Trophoblast cell (in vitro differentiated cells and primary cell): ENCODE results near the gene UNC13D.
A peak's percentile ranks its signal among the peaks of the same experiment; 100 is the strongest.

Experiments
- DNase-seq, 2 donors: peaks; one replicate each; pipeline ENCODE4 v3.0.0-alpha.2; 2016
- H2AFZ ChIP-seq: 2 replicates; pipeline ENCODE4 v1.6.1; 2013; ENCODE audit warnings: low read length, moderate library complexity, mild to moderate bottlenecking; ENCODE audit not compliant: insufficient read depth, poor library complexity
- H2AK5ac ChIP-seq: 2 replicates; pipeline ENCODE4 v1.6.1; 2013; ENCODE audit warnings: mild to moderate bottlenecking, low read length
- H2BK120ac ChIP-seq: 2 replicates; pipeline ENCODE4 v1.6.1; 2013; ENCODE audit warnings: low read length, mild to moderate bottlenecking, moderate library complexity; ENCODE audit not compliant: insufficient read depth, poor library complexity
- H2BK12ac ChIP-seq: 2 replicates; pipeline ENCODE4 v1.6.1; 2013; ENCODE audit warnings: mild to moderate bottlenecking, low read length, moderate library complexity
- H2BK5ac ChIP-seq: 2 replicates; pipeline ENCODE4 v1.6.1; 2013; ENCODE audit warnings: low read length, low read depth, moderate library complexity, mild to moderate bottlenecking; ENCODE audit not compliant: poor library complexity
- H3K14ac ChIP-seq: 2 replicates; pipeline ENCODE4 v1.6.1; 2013; ENCODE audit warnings: mild to moderate bottlenecking, low read length
- H3K18ac ChIP-seq: 2 replicates; pipeline ENCODE4 v1.6.1; 2013; ENCODE audit warnings: mild to moderate bottlenecking, low read length
- H3K23ac ChIP-seq: 2 replicates; pipeline ENCODE4 v1.6.1; 2013; ENCODE audit warnings: low read length
- H3K27ac ChIP-seq: 2 replicates; pipeline ENCODE4 v1.5.1; 2013; ENCODE audit warnings: low read depth, mild to moderate bottlenecking, inconsistent platforms, low read length, moderate library complexity
- H3K27me3 ChIP-seq: 2 replicates; pipeline ENCODE4 v1.6.1; 2013; ENCODE audit warnings: inconsistent platforms, mild to moderate bottlenecking, low read length, moderate library complexity; ENCODE audit not compliant: insufficient read depth
- H3K36me3 ChIP-seq, 2 experiments: 1 replicate in 1 of 2; 2 replicates in 1 of 2; pipeline ENCODE4 v1.6.1; 2013; ENCODE audit warnings: low read length in 2 of 2, mild to moderate bottlenecking in 2 of 2, moderate library complexity in 1 of 2; ENCODE audit not compliant: insufficient read depth in 2 of 2, control insufficient read depth in 1 of 2
- H3K4ac ChIP-seq: 2 replicates; pipeline ENCODE4 v1.6.1; 2013; ENCODE audit warnings: low read depth, mild to moderate bottlenecking, low read length, moderate library complexity
- H3K4me1 ChIP-seq, 2 experiments: 1 replicate in 1 of 2; 2 replicates in 1 of 2; pipeline ENCODE4 v1.6.1; 2013; ENCODE audit warnings: low read length in 2 of 2, mild to moderate bottlenecking in 2 of 2, moderate library complexity in 1 of 2; ENCODE audit not compliant: insufficient read depth in 2 of 2, control insufficient read depth in 1 of 2
- H3K4me2 ChIP-seq: 2 replicates; pipeline ENCODE4 v1.6.1; 2013; ENCODE audit warnings: inconsistent platforms, mild to moderate bottlenecking, low read length, moderate library complexity
- H3K4me3 ChIP-seq: 2 replicates; pipeline ENCODE4 v1.5.1; 2013; ENCODE audit warnings: mild to moderate bottlenecking, low read depth, low read length, inconsistent platforms
- H3K79me1 ChIP-seq: one replicate; pipeline ENCODE4 v1.6.1; 2013; ENCODE audit warnings: low read length
- H3K79me2 ChIP-seq: 2 replicates; pipeline ENCODE4 v1.6.1; 2013; ENCODE audit warnings: low read length, mild to moderate bottlenecking; ENCODE audit not compliant: control insufficient read depth, insufficient read depth, poor library complexity
- H3K9ac ChIP-seq: 2 replicates; pipeline ENCODE4 v1.6.1; 2013; ENCODE audit warnings: mild to moderate bottlenecking, low read length
- H3K9me3 ChIP-seq: 2 replicates; pipeline ENCODE4 v1.6.1; 2013; ENCODE audit warnings: low read depth, mild to moderate bottlenecking, control low read depth, inconsistent platforms, low read length; ENCODE audit not compliant: insufficient read depth
- H4K12ac ChIP-seq: 2 replicates; pipeline ENCODE4 v1.6.1; 2013; ENCODE audit warnings: low read depth, mild to moderate bottlenecking, low read length, moderate library complexity
- H4K8ac ChIP-seq: 2 replicates; pipeline ENCODE4 v1.6.1; 2013; ENCODE audit warnings: low read depth, mild to moderate bottlenecking, low read length, moderate library complexity
- H4K91ac ChIP-seq: one replicate; pipeline ENCODE4 v1.6.1; 2013; ENCODE audit warnings: low read depth, mild to moderate bottlenecking, low read length, moderate library complexity
- WGBS: extraction: QIAGEN DNeasy Blood & Tissue Kit; methylation state at CpG from one replicate; pipeline ENCODE4 v1.1.7; 2013; ENCODE audit warnings: missing lambda C conversion rate; ENCODE audit not compliant: insufficient read length, insufficient coverage; ENCODE audit errors: extremely low coverage; 5-methylcytosine and 5-hydroxymethylcytosine counted together

Gene UNC13D

GRCh38 chr17:75810216-75810615 is 34.0 kb downstream of the UNC13D start:
- Histone ChIP-seq H3K79me2 (peaks cover 8% of the 10 kb centered on the region), H3K14ac (peak overlapping the region; percentile 56), H4K12ac (no peak overlapping the region)

GRCh38 chr17:75809631-75810111 is 34.5 kb downstream of the UNC13D start:
- H3K79me1 ChIP-seq, result peaks cover 15% of the 10 kb centered on the region
- WGBS, result no CpG with 5 or more reads among the region's 24 CpGs

More at GRCh38 chr17:75810216-75810615, 34.0 kb downstream of the UNC13D start:
- H3K9ac ChIP-seq, result no peak overlapping the region
- no peaks in the 10 kb centered on the region for H3K27me3 ChIP-seq
- H4K8ac ChIP-seq, result no peak overlapping the region
- peak in 1 of 2 donors; percentile 34 for DNase-seq
- no peak overlapping the region for H2BK5ac ChIP-seq
- H3K18ac ChIP-seq, result peak overlapping the region; percentile 59
- peak overlapping the region; percentile 60 for H2BK12ac ChIP-seq
- H2AK5ac ChIP-seq, result no peak overlapping the region
- H3K4me2 ChIP-seq, result no peak overlapping the region
- no peak overlapping the region for H3K4me3 ChIP-seq
- peak overlapping the region; percentile 37 for H2BK120ac ChIP-seq
- no peak overlapping the region for H3K4ac ChIP-seq
- peak overlapping the region; percentile 33 for H3K27ac ChIP-seq
- H3K36me3 ChIP-seq, result peaks cover 46 to 50% of the 10 kb centered on the region in 2 experiments
- peak overlapping the region; percentile 68 for H4K91ac ChIP-seq
- peaks cover 16% of the 10 kb centered on the region for H3K79me1 ChIP-seq
- H3K4me1 ChIP-seq, result peaks cover 25 to 26% of the 10 kb centered on the region in 2 experiments
- no CpG with 5 or more reads among the region's 5 CpGs for WGBS
- H3K9me3 ChIP-seq, result no peaks in the 10 kb centered on the region
- no peak overlapping the region for H3K23ac ChIP-seq
- H2AFZ ChIP-seq, result no peak overlapping the region

GRCh38 chr17:75808905-75809621 is 35.1 kb downstream of the UNC13D start:
- Histone ChIP-seq H3K4me1 (peaks cover 18 to 19% of the 10 kb centered on the region in 2 experiments), H2AFZ (peak overlapping the region; percentile 17), H3K23ac (no peak overlapping the region), H4K91ac (peak overlapping the region; percentile 80), H2BK120ac (peak overlapping the region; percentile 73), H3K9ac (peak overlapping the region; percentile 4), H3K4me3 (no peak overlapping the region), H3K9me3 (no peaks in the 10 kb centered on the region), H2AK5ac (peak overlapping the region; percentile 53), H4K12ac (no peak overlapping the region), H3K27ac (peak overlapping the region; percentile 83), H3K4ac (peak overlapping the region; percentile 15), H2BK5ac (peak overlapping the region; percentile 74), H3K79me2 (peaks cover 8% of the 10 kb centered on the region), H3K4me2 (no peak overlapping the region), H3K79me1 (peaks cover 12% of the 10 kb centered on the region), H3K18ac (peak overlapping the region; percentile 69), H3K14ac (peak overlapping the region; percentile 44), H3K27me3 (no peaks in the 10 kb centered on the region), H2BK12ac (peak overlapping the region; percentile 63), H4K8ac (peak overlapping the region; percentile 45), H3K36me3 (peaks cover 38 to 42% of the 10 kb centered on the region in 2 experiments)
- no CpG with 5 or more reads among the region's 18 CpGs for WGBS
- DNase-seq, result peak; percentile 93 to 95

More at GRCh38 chr17:75809631-75810111, 34.5 kb downstream of the UNC13D start:
- Histone ChIP-seq H4K8ac (peak overlapping the region; percentile 45), H4K91ac (peak overlapping the region; percentile 80), H3K4ac (peak overlapping the region; percentile 15), H2AK5ac (peak overlapping the region; percentile 45), H3K18ac (peak overlapping the region; percentile 69), H3K79me2 (peaks cover 8% of the 10 kb centered on the region), H3K23ac (no peak overlapping the region), H3K27ac (peak overlapping the region; percentile 83), H2BK120ac (peak overlapping the region; percentile 73), H4K12ac (no peak overlapping the region), H3K4me3 (no peak overlapping the region), H2BK12ac (peak overlapping the region; percentile 37), H2AFZ (peak overlapping the region; percentile 17), H3K9me3 (no peaks in the 10 kb centered on the region), H3K9ac (peak overlapping the region; percentile 4), H3K27me3 (no peaks in the 10 kb centered on the region), H3K4me2 (no peak overlapping the region), H3K36me3 (peaks cover 41 to 46% of the 10 kb centered on the region in 2 experiments), H3K14ac (peak overlapping the region; percentile 56), H3K4me1 (peaks cover 22 to 23% of the 10 kb centered on the region in 2 experiments), H2BK5ac (peak overlapping the region; percentile 74)
- DNase-seq, result peak; percentile 47 to 70

GRCh38 chr17:75808549-75808904 is 35.7 kb downstream of the UNC13D start:
- no peak overlapping the region for H4K8ac ChIP-seq
- peak overlapping the region; percentile 30 for H4K91ac ChIP-seq
- peak overlapping the region; percentile 35 for H2AFZ ChIP-seq
- DNase-seq, result no peak
- H3K4me3 ChIP-seq, result no peak overlapping the region
- peaks cover 33 to 37% of the 10 kb centered on the region in 2 experiments for H3K36me3 ChIP-seq
- H2BK5ac ChIP-seq, result peak overlapping the region; percentile 45
- peak overlapping the region; percentile 55 for H3K18ac ChIP-seq
- peaks cover 12% of the 10 kb centered on the region for H3K79me1 ChIP-seq
- H3K9ac ChIP-seq, result no peak overlapping the region
- H3K14ac ChIP-seq, result peak overlapping the region; percentile 45
- H3K4me1 ChIP-seq, result peaks cover 18 to 19% of the 10 kb centered on the region in 2 experiments
- peaks cover 8% of the 10 kb centered on the region for H3K79me2 ChIP-seq
- H3K4ac ChIP-seq, result peak overlapping the region; percentile 25
- peak overlapping the region; percentile 63 for H2BK12ac ChIP-seq
- peak overlapping the region; percentile 82 for H3K27ac ChIP-seq
- peak overlapping the region; percentile 58 for H2BK120ac ChIP-seq
- no peaks in the 10 kb centered on the region for H3K9me3 ChIP-seq
- H4K12ac ChIP-seq, result no peak overlapping the region
- no peak overlapping the region for H3K23ac ChIP-seq
- H2AK5ac ChIP-seq, result peak overlapping the region; percentile 53
- no CpG with 5 or more reads among the region's 4 CpGs for WGBS
- H3K27me3 ChIP-seq, result no peaks in the 10 kb centered on the region
- no peak overlapping the region for H3K4me2 ChIP-seq
